CD1c-positive myeloid dendritic cell (primary cell): Measurements from ENCODE around the gene KRT9.
"Not testable (repeated sequence)": the region's sequence is repeated elsewhere in the genome, so short reads cannot be mapped to it uniquely, and the experiment has no call there.

Experiments used
- DNase-seq: peaks from one replicate; pipeline ENCODE4 v3.0.0-alpha.2; 2016; ENCODE audit errors: extremely low spot score

KRT9 gene

DNA sequence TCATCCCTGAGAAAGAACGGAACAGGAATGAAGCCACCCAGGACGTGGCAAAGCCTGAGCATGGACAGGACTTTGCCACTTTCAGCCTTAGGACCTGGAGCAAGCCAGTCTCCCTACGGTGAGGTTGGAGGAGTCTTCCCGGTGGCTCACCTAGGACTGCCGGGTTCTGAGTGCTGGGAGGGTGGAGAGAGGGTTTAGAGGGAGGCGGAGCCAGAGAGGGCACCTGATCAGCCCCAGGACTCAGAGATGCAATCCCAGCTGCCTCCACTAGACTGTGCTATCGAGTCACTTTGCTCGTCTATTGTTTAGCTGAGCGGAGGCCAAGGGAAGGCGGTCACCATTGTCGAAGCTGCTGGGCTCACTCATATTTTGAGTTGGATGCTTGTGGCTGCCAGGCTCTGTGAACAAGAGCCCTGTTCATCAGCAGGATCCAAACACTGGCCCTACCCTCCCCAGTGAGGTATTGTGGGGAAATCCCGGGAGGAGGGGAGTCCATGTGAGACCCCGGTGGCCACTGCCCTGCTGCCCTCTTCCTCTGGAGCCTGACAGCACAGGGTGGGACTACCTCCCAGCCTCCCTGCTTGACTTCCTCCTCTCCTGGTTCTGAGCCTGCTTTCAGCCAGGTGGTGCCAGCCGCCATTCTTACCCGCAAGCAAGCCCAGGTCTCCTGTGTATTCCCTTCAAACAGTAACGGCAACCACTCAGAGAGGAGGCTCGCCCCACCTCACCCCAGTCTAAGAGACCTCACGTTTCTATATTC is 7.8 kb upstream of the KRT9 start:
- peak; percentile 87 for DNase-seq

- no peak for DNase-seq
Observed at GRCh38 chr17:41578971-41579370, 7.1 kb upstream of the KRT9 start.

GRCh38 chr17:41578538-41578937 is 6.7 kb upstream of the KRT9 start:
- no peak for DNase-seq

GRCh38 chr17:41576740-41577139 is 4.9 kb upstream of the KRT9 start:
- not testable (repeated sequence) for DNase-seq

DNA sequence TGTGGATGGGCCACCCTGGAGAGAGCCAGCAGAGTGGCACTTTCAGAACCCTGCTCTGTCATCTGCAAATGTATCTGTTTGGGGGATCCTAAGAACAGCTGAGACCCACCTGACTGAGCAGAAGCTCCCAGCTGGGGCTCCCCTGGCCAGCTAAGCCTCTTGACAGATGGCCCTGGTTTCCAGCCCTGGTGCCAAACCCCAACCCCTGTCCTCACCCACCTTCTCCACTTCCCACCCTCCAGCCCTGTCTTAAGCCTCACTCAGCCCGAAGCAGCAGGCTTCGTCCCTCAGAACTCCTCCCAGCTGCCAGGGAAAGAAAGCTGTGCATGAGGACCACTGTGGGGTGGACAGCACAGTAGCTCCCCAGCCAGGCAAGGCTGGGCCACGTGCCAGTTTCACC is 3.5 kb upstream of the KRT9 start:
- DNase-seq: no peak

GRCh38 chr17:41567317-41567716 is 4.5 kb downstream of the KRT9 start:
- peak; percentile 24 for DNase-seq

DNA sequence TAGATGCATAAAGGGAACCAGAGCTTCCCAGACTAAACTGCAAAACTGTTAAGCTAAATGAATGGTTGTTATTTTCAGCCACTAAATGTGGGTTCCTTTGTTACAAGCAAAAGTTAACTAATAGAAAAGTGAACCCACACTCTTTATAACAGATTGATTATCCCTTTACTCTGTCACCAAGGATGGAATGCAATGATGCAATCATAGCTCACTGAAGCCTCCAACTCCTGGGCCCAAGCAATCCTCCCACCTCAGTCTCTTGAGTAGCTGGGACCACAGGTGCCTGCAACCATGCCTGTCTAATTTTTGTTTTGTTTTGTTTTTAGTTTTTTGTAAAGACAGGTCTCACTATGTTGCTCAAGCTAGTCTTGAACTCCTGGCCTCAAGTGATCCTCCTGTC is 6.5 kb downstream of the KRT9 start:
- no peak for DNase-seq

DNA sequence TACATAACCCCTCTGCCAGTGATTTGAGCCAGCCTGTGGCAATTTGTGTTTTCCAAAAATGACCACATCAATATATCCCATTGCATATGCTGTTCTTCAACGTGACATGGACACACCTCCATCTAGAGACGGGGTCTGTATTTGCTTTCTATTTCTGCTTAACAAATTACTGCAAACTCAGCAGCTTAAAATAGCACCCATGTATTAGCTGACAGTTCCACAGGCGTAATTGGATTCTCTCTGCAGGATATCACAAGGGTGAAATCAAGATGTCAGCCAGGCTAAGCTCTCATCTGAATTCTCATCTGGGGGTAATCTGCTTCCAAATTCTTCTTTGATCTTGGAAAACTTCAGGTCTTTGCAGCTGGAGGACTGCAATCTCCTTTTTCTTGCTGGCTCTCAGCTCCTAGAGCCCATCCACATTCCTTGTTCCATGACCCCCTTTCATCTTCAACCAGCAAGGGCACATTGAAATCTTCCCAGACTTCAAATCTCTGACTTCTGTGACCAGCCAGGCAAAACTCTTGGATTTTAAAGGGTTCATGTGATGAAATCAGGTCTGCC is 8.2 kb downstream of the KRT9 start:
- no peak for DNase-seq

DNA sequence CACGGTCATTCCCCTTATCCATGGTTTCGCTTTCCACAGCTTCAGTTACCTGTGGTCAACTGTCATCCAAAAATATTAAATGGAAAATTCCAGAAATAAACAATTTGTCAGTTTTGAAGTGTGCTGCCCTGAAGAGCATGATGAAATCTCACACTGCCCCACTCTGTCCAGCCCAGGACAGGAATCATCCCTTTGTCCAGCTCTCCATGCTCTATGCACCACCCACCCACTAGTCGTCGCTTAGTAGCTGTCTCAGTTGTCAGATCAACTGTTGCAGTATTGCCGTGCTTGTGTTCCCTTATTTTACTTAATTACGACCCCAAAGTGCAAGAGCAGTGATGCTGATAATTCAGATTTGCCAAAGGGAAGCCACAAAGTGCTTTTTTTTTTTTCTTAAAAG is 10.3 kb downstream of the KRT9 start:
- DNase-seq: no peak

DNA sequence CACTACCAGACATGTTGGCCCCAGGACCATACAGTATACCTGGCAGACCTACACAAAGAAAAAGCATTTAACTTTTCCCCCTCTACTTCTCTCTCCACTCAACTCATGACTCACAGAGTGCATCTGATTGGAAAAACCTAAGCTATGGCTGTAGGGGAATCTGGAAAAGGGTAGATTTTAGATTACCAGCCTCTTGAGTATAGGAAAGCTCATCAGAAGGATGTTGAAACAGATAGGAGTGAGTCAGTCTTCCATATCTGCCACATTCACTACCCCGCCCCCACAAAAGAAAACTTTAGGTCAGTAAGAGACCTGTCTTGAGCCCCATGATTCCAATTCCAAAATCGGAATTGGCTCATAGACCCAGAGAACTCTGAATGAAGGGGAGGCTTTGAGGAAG is 12.3 kb downstream of the KRT9 start:
- DNase-seq: no peak

GRCh38 chr17:41556931-41557330 is 14.9 kb downstream of the KRT9 start:
- DNase-seq: no peak

DNA sequence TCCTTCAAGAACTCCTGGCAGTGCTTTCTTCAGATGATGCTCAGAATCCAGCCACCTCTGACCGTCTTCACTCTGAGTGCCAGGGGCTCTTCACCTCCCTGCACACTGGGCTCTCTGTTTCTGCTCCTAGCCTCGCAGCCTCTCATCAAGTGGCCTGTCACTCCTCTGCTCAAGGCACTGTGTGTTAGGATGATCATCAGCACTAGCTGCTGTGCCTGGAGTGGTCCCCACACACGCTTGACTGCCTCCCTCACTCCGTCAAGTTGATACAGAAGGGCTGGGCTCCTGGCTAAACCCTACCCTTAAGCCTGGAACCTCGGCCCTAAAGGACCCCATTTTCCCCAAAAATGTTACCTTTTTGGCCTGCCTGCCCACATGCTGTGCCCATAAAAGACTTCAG is 15.6 kb downstream of the KRT9 start:
- no peak for DNase-seq

- peak; percentile 15 for DNase-seq
Observed at GRCh38 chr17:41555105-41555887, 16.6 kb downstream of the KRT9 start.

GRCh38 chr17:41553987-41554680 is 17.7 kb downstream of the KRT9 start:
- DNase-seq: no peak

DNA sequence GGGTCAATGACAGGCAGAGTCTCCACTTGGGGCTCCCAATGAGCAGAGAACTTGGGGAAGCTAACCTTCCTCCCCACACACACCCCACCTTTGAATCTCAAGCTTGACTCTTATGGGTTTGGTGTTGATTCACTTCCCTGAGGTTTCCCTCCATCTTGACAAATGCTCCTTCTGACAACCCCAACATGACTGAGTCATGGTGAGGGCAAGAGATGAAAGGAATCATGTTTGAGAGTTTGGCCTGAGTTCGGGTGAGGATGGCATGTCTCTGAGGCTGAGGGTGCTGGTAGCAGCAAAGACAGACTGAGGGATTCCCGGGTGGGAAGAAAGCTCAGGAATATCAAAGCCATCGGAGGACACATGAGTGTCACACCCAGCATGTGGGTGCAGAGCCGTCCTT is 18.7 kb downstream of the KRT9 start:
- no peak for DNase-seq

GRCh38 chr17:41552455-41552854 is 19.4 kb downstream of the KRT9 start:
- DNase-seq: no peak

DNA sequence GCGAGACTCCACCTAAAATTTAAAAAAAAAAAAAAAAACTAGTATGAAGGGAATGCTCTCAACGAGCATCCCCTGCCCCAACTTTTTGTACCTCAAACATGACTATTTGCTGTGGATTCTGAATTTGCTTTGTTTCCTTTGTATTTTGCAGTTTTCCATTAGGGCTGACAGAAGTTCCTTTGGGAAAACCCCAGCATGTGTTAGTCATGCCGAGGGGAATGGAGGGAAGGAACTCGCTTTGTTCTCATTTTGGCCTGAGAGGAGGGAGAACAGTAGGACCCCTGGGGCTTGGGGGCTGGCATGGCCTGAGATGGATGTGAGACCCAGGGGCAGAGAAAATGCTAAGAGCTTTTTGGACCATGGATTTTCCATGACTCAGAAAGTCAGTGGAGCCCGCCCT is 20.5 kb downstream of the KRT9 start:
- DNase-seq: no peak

GRCh38 chr17:41549596-41550039 is 22.2 kb downstream of the KRT9 start:
- no peak for DNase-seq

- peak; percentile 85 for DNase-seq
Observed at GRCh38 chr17:41548844-41549595, 22.8 kb downstream of the KRT9 start.

DNA sequence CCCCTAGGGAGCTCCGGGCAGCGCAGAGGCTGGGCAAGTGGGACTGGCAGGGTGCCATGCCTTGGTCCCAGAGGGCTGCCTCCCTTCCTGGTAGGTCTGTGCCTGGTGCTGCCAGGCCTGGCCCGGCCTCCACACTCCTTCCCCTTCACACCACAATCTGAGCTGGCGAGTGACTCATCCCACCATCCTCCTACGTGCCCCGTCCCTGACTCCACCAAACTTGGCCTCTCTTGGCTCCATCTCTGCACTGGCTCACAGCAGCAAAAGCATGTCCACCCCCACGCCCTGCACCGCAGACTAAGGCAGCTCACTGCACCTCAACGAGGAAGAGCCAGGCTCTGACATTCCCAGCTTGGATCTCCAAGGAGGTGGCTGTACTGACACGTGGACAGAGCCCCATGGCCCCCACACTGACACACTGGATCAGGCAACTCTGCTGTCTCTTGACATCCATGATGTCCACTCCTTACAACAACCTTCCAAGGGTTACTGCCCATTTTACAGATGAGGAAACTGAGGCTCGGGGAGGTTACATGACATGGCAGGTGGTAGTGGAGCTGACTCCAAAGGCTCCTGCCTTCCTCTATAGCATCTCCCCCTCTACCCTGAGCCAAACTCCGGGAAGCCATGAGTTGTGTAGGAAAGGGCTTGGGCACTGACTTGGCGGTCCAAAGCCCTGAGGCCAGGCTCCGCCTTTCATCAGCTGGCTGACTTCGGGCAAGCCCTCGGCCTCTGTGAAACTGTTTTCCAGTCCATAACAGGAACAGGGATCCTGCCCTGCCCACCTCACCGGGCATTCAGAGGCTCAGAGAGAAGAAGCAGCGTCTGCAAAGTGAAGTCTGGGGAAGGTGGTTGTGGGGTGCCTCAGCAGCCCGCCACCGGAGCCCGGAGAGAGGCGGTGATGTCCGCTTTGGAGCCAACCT is 23.7 kb downstream of the KRT9 start:
- DNase-seq: peak; percentile 88
